ENCODE measurements around the gene SLC15A3. TPM values are rescaled to one million over a fixed set of nuclear protein-coding genes. Genes with fewer than 3 reads are reported as not detected.
"Not testable (repeated sequence)": the region's sequence is repeated elsewhere in the genome, so short reads cannot be mapped to it uniquely, and the experiment has no call there.

Gene SLC15A3
- total and polyA plus RNA-seq, 2 donors (not counting 1 experiment from before 2014, with no cell fraction given), result 10.5 to 29.9 TPM

DNA sequence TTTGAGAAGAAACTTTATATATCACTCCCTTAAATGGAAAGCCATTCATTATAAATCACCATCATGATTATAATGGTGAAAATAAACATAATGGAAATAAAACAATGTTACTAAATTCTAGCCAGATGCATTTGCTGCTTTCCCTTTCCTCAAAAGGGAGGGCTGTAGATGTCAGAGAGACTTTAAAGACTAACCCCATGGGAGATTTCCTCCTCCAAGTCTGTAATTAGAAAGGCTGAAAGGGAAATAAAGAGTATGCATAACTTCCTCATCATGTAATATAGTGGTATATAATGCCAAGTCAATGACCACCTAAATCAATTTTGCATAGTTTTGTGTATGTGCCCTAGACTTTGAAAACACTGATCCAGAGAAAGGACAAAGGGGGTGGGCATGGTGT is 25.9 kb upstream of the SLC15A3 start:
- no peak for DNase-seq (ENCODE audit: low read depth in 2 of 2)
- no peak overlapping the region for H3K4me2 ChIP-seq (ENCODE audit: extremely low read depth, insufficient read depth, low read length)
- no peaks in the 10 kb centered on the region for H3K27me3 ChIP-seq (ENCODE audit: control insufficient read depth, insufficient read depth, low read length)
- TF ChIP-seq, protein P1, sequence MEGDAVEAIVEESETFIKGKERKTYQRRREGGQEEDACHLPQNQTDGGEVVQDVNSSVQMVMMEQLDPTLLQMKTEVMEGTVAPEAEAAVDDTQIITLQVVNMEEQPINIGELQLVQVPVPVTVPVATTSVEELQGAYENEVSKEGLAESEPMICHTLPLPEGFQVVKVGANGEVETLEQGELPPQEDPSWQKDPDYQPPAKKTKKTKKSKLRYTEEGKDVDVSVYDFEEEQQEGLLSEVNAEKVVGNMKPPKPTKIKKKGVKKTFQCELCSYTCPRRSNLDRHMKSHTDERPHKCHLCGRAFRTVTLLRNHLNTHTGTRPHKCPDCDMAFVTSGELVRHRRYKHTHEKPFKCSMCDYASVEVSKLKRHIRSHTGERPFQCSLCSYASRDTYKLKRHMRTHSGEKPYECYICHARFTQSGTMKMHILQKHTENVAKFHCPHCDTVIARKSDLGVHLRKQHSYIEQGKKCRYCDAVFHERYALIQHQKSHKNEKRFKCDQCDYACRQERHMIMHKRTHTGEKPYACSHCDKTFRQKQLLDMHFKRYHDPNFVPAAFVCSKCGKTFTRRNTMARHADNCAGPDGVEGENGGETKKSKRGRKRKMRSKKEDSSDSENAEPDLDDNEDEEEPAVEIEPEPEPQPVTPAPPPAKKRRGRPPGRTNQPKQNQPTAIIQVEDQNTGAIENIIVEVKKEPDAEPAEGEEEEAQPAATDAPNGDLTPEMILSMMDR (conservative IDR thresholded peaks at IDR 0.05 in 1 of 2, IDR thresholded peaks at IDR 0.05 in 1 of 2; ENCODE audit: low read depth in 1 of 2, low read length in 2 of 2), result no peak
- no peak for TF ChIP-seq EZH2 (IDR thresholded peaks at IDR 0.05; ENCODE audit: low read length, missing control alignments)
- no peaks in the 10 kb centered on the region for H3K36me3 ChIP-seq (ENCODE audit: control insufficient read depth, insufficient read depth, low read length)
- H2AFZ ChIP-seq (ENCODE audit: low read length), result no peak overlapping the region
- no peak overlapping the region for H3K27ac ChIP-seq (ENCODE audit: insufficient read depth, low read length)
- no peaks in the 10 kb centered on the region for H4K20me1 ChIP-seq (ENCODE audit: control insufficient read depth, extremely low read depth, insufficient read depth, low read length)
- no peaks in the 10 kb centered on the region for H3K4me1 ChIP-seq (ENCODE audit: control insufficient read depth, extremely low read depth, insufficient read depth, low read length)
- H3K9me3 ChIP-seq (ENCODE audit: control insufficient read depth, insufficient read depth, low read depth, low read length), result no peaks in the 10 kb centered on the region
- no peak overlapping the region for H3K9ac ChIP-seq (ENCODE audit: insufficient read depth, low read length)
- no peaks in the 10 kb centered on the region for H3K79me2 ChIP-seq (ENCODE audit: control insufficient read depth, insufficient read depth, low read length)
- no peak overlapping the region for H3K4me3 ChIP-seq (replicated peaks in 1 of 4; ENCODE audit: control extremely low read depth in 1 of 4, insufficient read depth in 1 of 4, low read depth in 3 of 4, low read length in 4 of 4)

DNA sequence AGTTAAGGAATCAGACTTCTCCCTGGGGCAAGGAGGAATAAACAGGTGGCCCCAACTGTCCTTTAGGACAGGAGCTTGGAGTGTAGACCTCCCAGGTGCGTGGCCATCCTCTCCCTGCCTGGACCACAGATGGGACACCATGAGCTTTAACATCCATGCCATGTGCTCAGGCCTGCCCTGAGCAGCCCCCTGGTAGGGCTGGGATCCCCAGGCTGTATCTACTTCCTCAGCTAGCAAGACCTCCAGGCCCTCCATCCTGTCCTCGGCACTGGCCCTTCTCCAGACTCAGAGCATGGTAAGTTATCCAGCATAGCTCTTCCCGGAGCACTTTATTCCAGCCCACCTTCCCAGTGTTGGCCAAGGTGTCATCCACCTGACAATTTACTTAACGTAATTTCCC is 25.2 kb upstream of the SLC15A3 start:
- no peak overlapping the region for H3K4me3 ChIP-seq (replicated peaks in 1 of 4; ENCODE audit: control extremely low read depth in 1 of 4, insufficient read depth in 1 of 4, low read depth in 3 of 4, low read length in 4 of 4)
- no peaks in the 10 kb centered on the region for H3K4me1 ChIP-seq (ENCODE audit: control insufficient read depth, extremely low read depth, insufficient read depth, low read length)
- H3K27me3 ChIP-seq (ENCODE audit: control insufficient read depth, insufficient read depth, low read length), result no peaks in the 10 kb centered on the region
- no peak for DNase-seq (ENCODE audit: low read depth in 2 of 2)
- H3K4me2 ChIP-seq (ENCODE audit: extremely low read depth, insufficient read depth, low read length), result no peak overlapping the region
- TF ChIP-seq EZH2 (IDR thresholded peaks at IDR 0.05; ENCODE audit: low read length, missing control alignments), result no peak
- TF ChIP-seq, protein P1 (conservative IDR thresholded peaks at IDR 0.05 in 1 of 2, IDR thresholded peaks at IDR 0.05 in 1 of 2; ENCODE audit: low read depth in 1 of 2, low read length in 2 of 2), result no peak
- no peaks in the 10 kb centered on the region for H3K79me2 ChIP-seq (ENCODE audit: control insufficient read depth, insufficient read depth, low read length)
- no peaks in the 10 kb centered on the region for H3K9me3 ChIP-seq (ENCODE audit: control insufficient read depth, insufficient read depth, low read depth, low read length)
- H2AFZ ChIP-seq (ENCODE audit: low read length), result no peak overlapping the region
- no peak overlapping the region for H3K27ac ChIP-seq (ENCODE audit: insufficient read depth, low read length)
- H4K20me1 ChIP-seq (ENCODE audit: control insufficient read depth, extremely low read depth, insufficient read depth, low read length), result no peaks in the 10 kb centered on the region
- no peak overlapping the region for H3K9ac ChIP-seq (ENCODE audit: insufficient read depth, low read length)
- no peaks in the 10 kb centered on the region for H3K36me3 ChIP-seq (ENCODE audit: control insufficient read depth, insufficient read depth, low read length)

DNA sequence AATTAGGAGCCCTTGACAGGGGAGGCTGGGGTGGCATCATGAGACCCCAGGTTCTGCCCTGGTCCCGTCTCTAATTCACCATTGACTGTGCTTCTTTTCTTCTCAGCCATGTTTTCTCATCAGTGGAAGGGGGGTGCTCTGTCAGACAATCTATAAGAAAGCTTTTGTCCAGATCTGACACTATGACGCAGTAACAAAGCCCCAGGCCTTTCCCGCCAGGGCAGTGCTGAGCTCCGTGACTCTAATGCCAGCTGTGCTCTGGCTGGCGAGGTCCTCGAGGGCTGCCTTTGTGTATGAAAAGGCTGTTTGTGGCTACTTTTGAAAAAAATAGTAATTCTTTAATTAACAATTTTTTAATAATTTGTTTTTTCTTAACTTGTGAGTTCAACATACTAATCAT is 22.8 kb upstream of the SLC15A3 start:
- Histone ChIP-seq H3K27me3 (ENCODE audit: control insufficient read depth, insufficient read depth, low read length) (no peaks in the 10 kb centered on the region), H3K9ac (ENCODE audit: insufficient read depth, low read length) (no peak overlapping the region)

DNA sequence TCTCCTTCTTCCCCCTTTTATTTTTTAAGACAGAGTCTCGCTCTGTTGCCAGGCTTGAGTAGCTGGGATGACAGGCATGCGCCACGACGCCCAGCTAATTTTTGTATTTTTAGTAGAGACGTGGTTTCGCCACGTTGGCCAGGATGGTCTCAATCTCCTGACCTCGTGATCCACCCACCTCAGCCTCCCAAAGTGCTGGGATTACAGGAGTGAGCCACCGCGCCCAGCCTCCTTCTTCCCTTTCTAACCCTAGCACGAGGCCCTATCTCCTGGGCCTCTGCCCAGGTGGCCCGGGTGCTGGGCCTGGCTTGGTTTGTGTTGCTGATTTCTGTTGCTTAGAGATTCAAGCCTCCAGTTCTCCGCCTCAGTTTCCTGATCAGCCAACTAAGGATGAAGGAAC is 22.3 kb upstream of the SLC15A3 start:
- not testable (repeated sequence) for H3K4me2 ChIP-seq (ENCODE audit: extremely low read depth, insufficient read depth, low read length); H3K9ac ChIP-seq (ENCODE audit: insufficient read depth, low read length)

More for the DNA sequence above, 22.8 kb upstream of the SLC15A3 start:
- no peaks in the 10 kb centered on the region for H3K4me1 ChIP-seq (ENCODE audit: control insufficient read depth, extremely low read depth, insufficient read depth, low read length)
- H4K20me1 ChIP-seq (ENCODE audit: control insufficient read depth, extremely low read depth, insufficient read depth, low read length), result no peaks in the 10 kb centered on the region
- no peak overlapping the region for H3K4me2 ChIP-seq (ENCODE audit: extremely low read depth, insufficient read depth, low read length)
- no peak for DNase-seq (ENCODE audit: low read depth in 2 of 2)
- no peak overlapping the region for H3K27ac ChIP-seq (ENCODE audit: insufficient read depth, low read length)
- no peak overlapping the region for H2AFZ ChIP-seq (ENCODE audit: low read length)
- no peak overlapping the region for H3K4me3 ChIP-seq (replicated peaks in 1 of 4; ENCODE audit: control extremely low read depth in 1 of 4, insufficient read depth in 1 of 4, low read depth in 3 of 4, low read length in 4 of 4)
- no peaks in the 10 kb centered on the region for H3K9me3 ChIP-seq (ENCODE audit: control insufficient read depth, insufficient read depth, low read depth, low read length)
- H3K79me2 ChIP-seq (ENCODE audit: control insufficient read depth, insufficient read depth, low read length), result no peaks in the 10 kb centered on the region
- TF ChIP-seq, protein P1 (conservative IDR thresholded peaks at IDR 0.05 in 1 of 2, IDR thresholded peaks at IDR 0.05 in 1 of 2; ENCODE audit: low read depth in 1 of 2, low read length in 2 of 2), result no peak
- no peak for TF ChIP-seq EZH2 (IDR thresholded peaks at IDR 0.05; ENCODE audit: low read length, missing control alignments)
- H3K36me3 ChIP-seq (ENCODE audit: control insufficient read depth, insufficient read depth, low read length), result no peaks in the 10 kb centered on the region

More for the DNA sequence above, 22.3 kb upstream of the SLC15A3 start:
- H2AFZ ChIP-seq (ENCODE audit: low read length); H3K4me3 ChIP-seq (replicated peaks in 1 of 4; ENCODE audit: control extremely low read depth in 1 of 4, insufficient read depth in 1 of 4, low read depth in 3 of 4, low read length in 4 of 4); H3K27ac ChIP-seq (ENCODE audit: insufficient read depth, low read length); H3K27me3 ChIP-seq (ENCODE audit: control insufficient read depth, insufficient read depth, low read length); H3K9me3 ChIP-seq (ENCODE audit: control insufficient read depth, insufficient read depth, low read depth, low read length); DNase-seq (ENCODE audit: low read depth in 2 of 2); H4K20me1 ChIP-seq (ENCODE audit: control insufficient read depth, extremely low read depth, insufficient read depth, low read length); H3K36me3 ChIP-seq (ENCODE audit: control insufficient read depth, insufficient read depth, low read length); H3K79me2 ChIP-seq (ENCODE audit: control insufficient read depth, insufficient read depth, low read length); H3K4me1 ChIP-seq (ENCODE audit: control insufficient read depth, extremely low read depth, insufficient read depth, low read length): not testable (repeated sequence)
